GM21786 (cell line): ENCODE results near the gene MRPS9.

Experiments
- ATAC-seq: cut with Tn5 transposase; IDR thresholded peaks from one replicate; pipeline ENCODE4 v1.9.1; 2021; ENCODE audit not compliant: unreplicated experiment

The MRPS9 gene

GRCh38 chr2:105078906-105079495, 41.1 kb downstream of the MRPS9 start:
- ATAC-seq: no peak

- ATAC-seq: no peak
Observed at GRCh38 chr2:105080461-105080860, 42.6 kb downstream of the MRPS9 start.

- no peak for ATAC-seq
Observed at GRCh38 chr2:105081006-105081601, 43.2 kb downstream of the MRPS9 start.

- ATAC-seq: no peak
Observed at GRCh38 chr2:105082107-105082506, 44.2 kb downstream of the MRPS9 start.

GRCh38 chr2:105085525-105085924, 47.7 kb downstream of the MRPS9 start:
- ATAC-seq: no peak

- no peak for ATAC-seq
Observed at GRCh38 chr2:105087273-105087672, 49.4 kb downstream of the MRPS9 start.

GRCh38 chr2:105090091-105090490, 52.2 kb downstream of the MRPS9 start:
- ATAC-seq: no peak

GRCh38 chr2:105092797-105093196, 54.9 kb downstream of the MRPS9 start:
- ATAC-seq: no peak

GRCh38 chr2:105099153-105099552, 61.3 kb downstream of the MRPS9 start:
- no peak for ATAC-seq

GRCh38 chr2:105100046-105100840, 62.4 kb downstream of the MRPS9 start:
- ATAC-seq: peak; percentile 85

- ATAC-seq: no peak
Observed at GRCh38 chr2:105102001-105102400, 64.1 kb downstream of the MRPS9 start.

- no peak for ATAC-seq
Observed at GRCh38 chr2:105102963-105103421, 65.1 kb downstream of the MRPS9 start.

- ATAC-seq: no peak
Observed at GRCh38 chr2:105103481-105103880, 65.6 kb downstream of the MRPS9 start.

- ATAC-seq: no peak
Observed at GRCh38 chr2:105104208-105104731, 66.4 kb downstream of the MRPS9 start.

GRCh38 chr2:105110295-105110829, 72.5 kb downstream of the MRPS9 start:
- ATAC-seq: no peak

GRCh38 chr2:105111365-105112150, 73.7 kb downstream of the MRPS9 start:
- no peak for ATAC-seq

GRCh38 chr2:105112345-105112744, 74.5 kb downstream of the MRPS9 start:
- ATAC-seq: no peak

GRCh38 chr2:105113616-105114291, 75.9 kb downstream of the MRPS9 start:
- no peak for ATAC-seq

GRCh38 chr2:105114551-105114950, 76.7 kb downstream of the MRPS9 start:
- ATAC-seq: no peak

- ATAC-seq: no peak
Observed at GRCh38 chr2:105116348-105116747, 78.5 kb downstream of the MRPS9 start.
